OCI-LY7 (cell line): ENCODE results near the gene LAMB3. TPM values are rescaled to one million over a fixed set of nuclear protein-coding genes. Genes with fewer than 3 reads are reported as not detected.

ENCODE experiments used
- BruUV-seq: library from RNA; stranded (reverse); fragments of 400-500 nt; replicated peaks from 2 replicates; lab custom pipeline; 2021; lab: Mats Ljungman, UMichigan
- CTCF ChIA-PET: fragments of 300-600 bp; sonication (Branson Sonifier 250); formaldehyde crosslinking; loops from one replicate; lab custom pipeline; 2022; ENCODE audit warnings: antibody characterized with exemption; ENCODE audit not compliant: unreplicated experiment; lab: Charles Lee
- POLR2A ChIA-PET: fragments of 300-600 bp; sonication (Branson Sonifier 250); formaldehyde crosslinking; loops from one replicate; lab custom pipeline; 2022; ENCODE audit warnings: antibody characterized with exemption; lab: Charles Lee
- DNase-seq: peaks from one replicate; pipeline ENCODE4 v3.0.0-alpha.2; 2015; ENCODE audit warnings: low spot score
- H2AFZ ChIP-seq: fragments of 200-600 bp; sonication (generic), shearing (Covaris generic); 2 replicates; pipeline ENCODE4 v1.6.1; 2014; ENCODE audit warnings: mild to moderate bottlenecking, antibody characterized with exemption, low read length, moderate library complexity
- H3K27ac ChIP-seq: fragments of 200-600 bp; sonication (generic); 2 replicates; pipeline ENCODE4 v1.5.1; 2014; ENCODE audit warnings: mixed run types, low read depth, mild to moderate bottlenecking, moderate library complexity, low read length, inconsistent platforms; ENCODE audit not compliant: poor library complexity, severe bottlenecking
- H3K36me3 ChIP-seq: fragments of 200-600 bp; sonication (generic); 2 replicates; pipeline ENCODE4 v1.6.1; 2014; ENCODE audit warnings: mild to moderate bottlenecking, antibody characterized with exemption, low read length, moderate library complexity, mixed read lengths; ENCODE audit not compliant: insufficient read depth
- H3K4me1 ChIP-seq: fragments of 200-600 bp; sonication (generic); 2 replicates; pipeline ENCODE4 v1.5.1; 2014; ENCODE audit warnings: mild to moderate bottlenecking, low read length; ENCODE audit not compliant: insufficient read depth, poor library complexity, severe bottlenecking
- H3K4me2 ChIP-seq: fragments of 200-600 bp; sonication (generic); 2 replicates; pipeline ENCODE4 v1.6.1; 2014; ENCODE audit warnings: mild to moderate bottlenecking, low read length
- H3K4me3 ChIP-seq: fragments of 200-600 bp; sonication (generic); 2 replicates; pipeline ENCODE4 v1.5.1; 2014; ENCODE audit warnings: mild to moderate bottlenecking, low read depth, low read length; ENCODE audit not compliant: poor library complexity, severe bottlenecking
- H3K79me2 ChIP-seq: fragments of 200-600 bp; sonication (generic); 2 replicates; pipeline ENCODE4 v1.6.1; 2016; ENCODE audit warnings: low read depth, mild to moderate bottlenecking, low read length, moderate library complexity, mixed read lengths; ENCODE audit not compliant: insufficient read depth
- H3K9me2 ChIP-seq: fragments of 200-600 bp; sonication (generic); 2 replicates; pipeline ENCODE4 v1.6.1; 2016; ENCODE audit warnings: mild to moderate bottlenecking, low read length, mixed read lengths; ENCODE audit not compliant: insufficient read depth
- H3K9me3 ChIP-seq: fragments of 200-600 bp; sonication (generic); 2 replicates; pipeline ENCODE4 v1.6.1; 2014; ENCODE audit warnings: mild to moderate bottlenecking, mixed run types, low read length, mixed read lengths
- H4K20me1 ChIP-seq: fragments of 200-600 bp; sonication (generic); 2 replicates; pipeline ENCODE4 v1.6.1; 2014; ENCODE audit warnings: mild to moderate bottlenecking, antibody characterized with exemption, low read length, moderate library complexity, mixed read lengths; ENCODE audit not compliant: insufficient read depth
- CTCF ChIP-seq: fragments of 200-600 bp; sonication (generic); conservative IDR thresholded peaks from 2 replicates; pipeline ENCODE4 v1.5.1; 2014; ENCODE audit warnings: mild to moderate bottlenecking, antibody characterized with exemption, low read length, moderate library complexity, mixed read lengths
- EZH2phosphoT487 ChIP-seq: fragments of 200-600 bp; sonication (generic); IDR thresholded peaks from 2 replicates; pipeline ENCODE4 v1.6.1; 2018; ENCODE audit warnings: low read depth, borderline replicate concordance, mild to moderate bottlenecking, mixed run types, antibody characterized with exemption, low read length, moderate library complexity, mixed read lengths
- intact Hi-C: fragments of 100-400 bp; cut with micrococcal nuclease; formaldehyde crosslinking; loops from one replicate; pipeline ENCODE4 v1.10.0; 2022; ENCODE audit not compliant: unreplicated experiment
- total RNA-seq, 2 experiments: library from RNA; depleted of rRNA in 1 of 2; stranded (reverse); fragments of >200 nt in 1 of 2; shearing (Covaris generic) in 1 of 2; gene quantifications; 2 replicates each; pipeline ENCODE4 v1.2.3, GENCODE V29; 2014 to 2022

Gene LAMB3
- total RNA-seq, 2 experiments from 2014 or later: 0.41 to 0.46 TPM

- no peaks in the 10 kb centered on the region for H3K9me3 ChIP-seq
- DNase-seq: no peak
- H2AFZ ChIP-seq: no peak overlapping the region
- H3K36me3 ChIP-seq: no peaks in the 10 kb centered on the region
- no peak overlapping the region for H3K4me3 ChIP-seq
- no peaks in the 10 kb centered on the region for H4K20me1 ChIP-seq
- ChIA-PET CTCF (no interaction called here), POLR2A (interaction anchor here (0.5 kb wide), 1 partner anchor 143 kb away, joined by 3 read pairs; no protein-coding TSS in a partner anchor)
- H3K4me2 ChIP-seq: no peak overlapping the region
- no peaks in the 10 kb centered on the region for H3K79me2 ChIP-seq
- no peaks in the 10 kb centered on the region for H3K4me1 ChIP-seq
- no peak overlapping the region for H3K27ac ChIP-seq
- TF ChIP-seq EZH2phosphoT487 (no peak), CTCF (no peak)
- intact Hi-C loops: loop anchor here (5.0 kb wide), 1 partner anchor 48 kb away; no protein-coding TSS in a partner anchor
- H3K9me2 ChIP-seq: no peaks in the 10 kb centered on the region
- BruUV-seq: no TSS peak
Measured at GRCh38 chr1:209624558-209625549, 27.4 kb downstream of the LAMB3 start.

- POLR2A ChIA-PET: no interaction called here
- no peaks in the 10 kb centered on the region for H3K79me2 ChIP-seq
- H3K4me2 ChIP-seq: no peak overlapping the region
- CTCF ChIA-PET: no interaction called here
- no TSS peak for BruUV-seq
- no peaks in the 10 kb centered on the region for H3K36me3 ChIP-seq
- no peaks in the 10 kb centered on the region for H3K4me1 ChIP-seq
- no peak overlapping the region for H3K27ac ChIP-seq
- H2AFZ ChIP-seq: no peak overlapping the region
- DNase-seq: no peak
- H3K9me2 ChIP-seq: no peaks in the 10 kb centered on the region
- no peaks in the 10 kb centered on the region for H3K9me3 ChIP-seq
- TF ChIP-seq EZH2phosphoT487: no peak
- no peak for TF ChIP-seq CTCF
- no peaks in the 10 kb centered on the region for H4K20me1 ChIP-seq
- intact Hi-C loops: no loop called here
- no peak overlapping the region for H3K4me3 ChIP-seq
Measured at GRCh38 chr1:209622841-209623829, 29.1 kb downstream of the LAMB3 start.
